Peyer's patch (tissue), 4 donors: ENCODE measurements around the gene NES.

Experiments
- CTCF ChIP-seq, 6 experiments: fragments of 450-650 bp in 4 of 6; fragments of 200-600 bp in 2 of 6; sonication (generic) in 1 of 6; IDR thresholded peaks; one replicate each; pipeline ENCODE4 v1.5.1; 2017 to 2019; ENCODE audit warnings: antibody characterized with exemption in 6 of 6, mild to moderate bottlenecking in 3 of 6, moderate library complexity in 1 of 6
- POLR2A ChIP-seq, 2 donors: fragments of 450-650 bp; IDR thresholded peaks; one replicate each; pipeline ENCODE4 v1.5.1; 2017; ENCODE audit warnings: antibody characterized with exemption in 2 of 2, mild to moderate bottlenecking in 2 of 2, moderate library complexity in 2 of 2

- TF ChIP-seq CTCF (IDR thresholded peaks at IDR 0.05): no peak
- TF ChIP-seq POLR2A (IDR thresholded peaks at IDR 0.05): no peak
Observed at GRCh38 chr1:156676114-156676819, 940 bp downstream of the NES start.
